Measurements from ENCODE around the gene C1orf198.
A peak's percentile ranks its signal among the peaks of the same experiment; 100 is the strongest.

C1orf198 gene

GRCh38 chr1:230894032-230894431 is 25.7 kb upstream of the C1orf198 start:
- FAIRE-seq, result no peak
- DNase-seq (ENCODE audit: insufficient read length, low spot score), result no peak

- no peak for DNase-seq (ENCODE audit: insufficient read length, low spot score)
- no peak for FAIRE-seq
Measured at GRCh38 chr1:230892018-230892491, 23.7 kb upstream of the C1orf198 start.

DNA sequence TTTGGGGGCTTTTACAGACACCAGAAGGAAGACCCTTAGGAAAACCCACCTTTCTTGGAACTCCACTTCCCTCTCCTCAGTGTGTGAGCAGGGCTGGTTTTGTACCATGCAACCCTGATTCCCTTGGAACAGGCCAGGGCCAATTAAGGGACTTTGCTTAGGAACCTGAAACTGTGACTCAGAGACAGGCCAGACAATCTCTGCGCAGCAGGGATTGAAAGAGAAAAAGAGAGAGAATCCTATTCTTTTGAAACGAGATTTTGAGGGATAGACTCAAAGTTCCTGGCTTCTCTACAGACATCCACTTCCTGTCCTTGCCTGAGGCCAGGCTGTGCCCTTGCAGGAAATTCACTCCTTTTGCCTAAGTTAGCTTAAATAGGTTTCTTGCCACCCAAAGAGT is 23.1 kb upstream of the C1orf198 start:
- DNase-seq (ENCODE audit: insufficient read length, low spot score), result no peak
- FAIRE-seq, result no peak

DNA sequence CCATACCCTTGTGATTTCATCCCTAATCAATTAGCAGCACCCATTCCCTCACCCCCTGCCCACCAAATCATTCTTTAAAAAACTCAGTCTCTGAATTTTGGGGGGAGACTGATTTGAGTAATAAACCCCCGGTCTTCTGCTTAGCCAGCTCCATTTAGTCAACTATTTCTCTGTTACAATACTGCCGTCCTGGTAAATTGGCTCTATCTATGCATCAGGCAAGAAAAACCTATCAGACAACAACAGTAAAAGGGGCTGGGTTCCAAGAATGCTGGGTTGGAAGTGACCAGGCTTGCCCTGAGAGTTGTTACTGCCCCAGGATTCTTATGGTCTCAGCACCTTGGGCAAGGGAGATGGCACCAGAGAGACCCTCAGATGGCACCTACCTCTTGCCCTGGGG is 16.3 kb upstream of the C1orf198 start:
- FAIRE-seq (no peak), DNase-seq (ENCODE audit: insufficient read length, low spot score) (no peak)

DNA sequence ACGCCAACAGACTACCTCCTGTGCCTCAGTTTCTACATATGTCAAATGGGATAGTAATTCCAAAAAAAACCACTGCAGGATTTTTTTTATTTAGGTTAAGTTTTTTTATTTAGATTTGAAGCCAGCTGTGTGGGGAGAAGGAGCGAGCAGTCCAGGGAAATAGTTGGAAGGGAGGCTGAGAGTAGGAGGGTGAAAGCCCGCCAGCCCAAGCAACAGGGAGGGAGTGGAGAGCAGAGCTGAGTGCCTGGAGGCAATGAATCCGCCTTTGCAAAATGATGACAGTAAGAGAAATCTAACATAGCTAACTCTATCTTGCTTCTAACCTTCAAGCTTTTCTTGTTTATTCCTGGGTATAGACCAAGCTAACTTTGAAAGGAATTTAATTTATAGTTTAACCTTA is 15.6 kb upstream of the C1orf198 start:
- DNase-seq (ENCODE audit: insufficient read length, low spot score) (no peak), FAIRE-seq (no peak)

DNA sequence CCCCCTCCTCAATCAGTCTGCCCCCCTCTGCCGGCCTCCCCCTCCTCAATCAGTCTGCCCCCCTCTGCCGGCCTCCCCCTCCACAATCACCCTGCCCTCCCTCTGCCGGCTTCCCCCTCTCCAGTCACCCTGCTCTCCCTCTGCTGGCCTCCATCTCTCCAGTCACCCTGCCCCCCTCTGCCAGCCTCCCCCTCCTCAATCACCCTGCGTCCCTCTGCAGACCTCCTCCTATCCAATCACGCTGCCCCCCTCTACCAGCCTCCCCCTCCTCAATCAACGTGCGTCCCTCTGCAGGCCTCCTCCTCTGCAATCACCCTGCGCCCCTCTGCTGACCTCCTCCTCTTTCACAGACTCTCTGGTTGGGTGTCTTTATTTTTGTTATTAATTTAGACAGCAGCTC is 11.5 kb upstream of the C1orf198 start:
- DNase-seq (ENCODE audit: insufficient read length, low spot score) (no peak), FAIRE-seq (no peak)

GRCh38 chr1:230878591-230878990 is 10.3 kb upstream of the C1orf198 start:
- FAIRE-seq, result no peak
- no peak for DNase-seq (ENCODE audit: insufficient read length, low spot score)

DNA sequence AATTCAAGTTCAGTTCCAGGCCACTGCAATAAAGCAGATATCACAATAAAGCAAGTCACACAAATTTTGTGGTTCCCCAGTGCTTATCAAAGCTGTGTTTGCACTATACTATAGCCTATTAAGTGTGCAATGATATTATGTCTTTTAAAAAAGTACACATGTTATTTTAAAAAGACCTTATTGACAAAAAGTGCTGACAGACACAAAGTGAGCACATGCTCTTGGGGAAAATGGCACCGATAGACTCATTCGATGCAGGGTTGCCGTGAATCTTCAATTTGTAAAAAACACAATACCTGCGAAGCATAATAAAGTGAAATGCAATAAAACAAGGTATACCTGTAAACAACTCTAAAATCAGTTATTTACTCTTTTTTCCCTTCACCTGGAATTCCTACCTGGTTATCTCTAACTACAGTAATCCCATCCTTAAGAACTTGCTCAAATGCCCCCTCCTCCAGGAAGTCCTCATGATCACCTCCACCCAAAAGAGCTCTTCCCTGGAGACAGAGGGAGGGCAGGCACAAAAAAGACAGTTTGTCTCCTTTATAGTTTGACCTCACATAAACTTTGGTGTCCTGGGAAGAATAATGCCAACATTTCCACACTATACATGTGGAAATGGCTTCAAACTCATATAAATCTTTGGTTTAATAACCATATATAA is 9.7 kb upstream of the C1orf198 start:
- no peak for DNase-seq (ENCODE audit: insufficient read length, low spot score)

GRCh38 chr1:230877146-230877923 is 9.0 kb upstream of the C1orf198 start:
- DNase-seq (ENCODE audit: insufficient read length, low spot score), result no peak
- FAIRE-seq, result peak; percentile 23

More for the DNA sequence above, 9.7 kb upstream of the C1orf198 start:
- FAIRE-seq, result no peak

GRCh38 chr1:230876660-230877059 is 8.3 kb upstream of the C1orf198 start:
- FAIRE-seq (no peak), DNase-seq (ENCODE audit: insufficient read length, low spot score) (no peak)

DNA sequence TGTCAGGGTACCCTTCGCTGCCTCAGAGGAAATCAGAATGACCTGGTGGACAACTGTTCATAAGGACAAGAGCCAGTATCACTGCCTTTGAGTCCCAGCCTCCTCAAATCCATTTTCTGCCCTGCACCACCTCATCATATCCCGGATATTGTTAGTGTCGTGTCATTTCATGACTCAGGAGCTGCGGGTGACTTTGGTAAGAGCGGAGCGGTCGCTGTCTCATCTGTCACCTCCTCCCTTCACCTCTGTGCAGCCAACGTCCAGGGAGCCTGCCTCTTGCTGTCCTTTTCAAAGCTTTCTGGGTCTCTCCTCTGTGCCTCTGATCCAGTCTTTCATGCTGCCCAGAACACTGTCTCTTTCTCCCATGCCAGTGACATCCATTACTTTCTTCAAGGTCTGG is 7.0 kb upstream of the C1orf198 start:
- DNase-seq (ENCODE audit: insufficient read length, low spot score), result no peak
- no peak for FAIRE-seq

- DNase-seq (ENCODE audit: insufficient read length, low spot score) (no peak), FAIRE-seq (no peak)
Measured at GRCh38 chr1:230870916-230871315, 2.6 kb upstream of the C1orf198 start.

DNA sequence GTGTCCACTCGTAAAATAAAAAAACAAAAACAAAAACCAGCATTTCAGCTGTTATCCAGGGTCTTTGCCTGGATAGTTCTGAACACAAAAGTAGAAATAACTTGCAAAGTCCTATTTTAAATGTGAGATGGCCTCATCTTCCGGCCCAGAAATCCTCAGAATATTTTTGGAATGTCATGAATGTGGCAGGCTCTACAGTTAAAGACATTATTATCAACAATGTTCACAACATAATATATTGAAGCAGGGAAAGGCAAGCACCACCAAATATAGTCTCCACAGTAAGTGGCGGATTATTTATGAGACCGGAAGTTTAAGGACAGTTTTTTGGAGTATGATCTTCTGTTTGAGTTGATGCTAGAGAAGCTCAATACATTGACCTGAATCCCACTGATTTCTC is 1.2 kb upstream of the C1orf198 start:
- peak; percentile 51 for DNase-seq (ENCODE audit: insufficient read length, low spot score)
- FAIRE-seq, result no peak

DNA sequence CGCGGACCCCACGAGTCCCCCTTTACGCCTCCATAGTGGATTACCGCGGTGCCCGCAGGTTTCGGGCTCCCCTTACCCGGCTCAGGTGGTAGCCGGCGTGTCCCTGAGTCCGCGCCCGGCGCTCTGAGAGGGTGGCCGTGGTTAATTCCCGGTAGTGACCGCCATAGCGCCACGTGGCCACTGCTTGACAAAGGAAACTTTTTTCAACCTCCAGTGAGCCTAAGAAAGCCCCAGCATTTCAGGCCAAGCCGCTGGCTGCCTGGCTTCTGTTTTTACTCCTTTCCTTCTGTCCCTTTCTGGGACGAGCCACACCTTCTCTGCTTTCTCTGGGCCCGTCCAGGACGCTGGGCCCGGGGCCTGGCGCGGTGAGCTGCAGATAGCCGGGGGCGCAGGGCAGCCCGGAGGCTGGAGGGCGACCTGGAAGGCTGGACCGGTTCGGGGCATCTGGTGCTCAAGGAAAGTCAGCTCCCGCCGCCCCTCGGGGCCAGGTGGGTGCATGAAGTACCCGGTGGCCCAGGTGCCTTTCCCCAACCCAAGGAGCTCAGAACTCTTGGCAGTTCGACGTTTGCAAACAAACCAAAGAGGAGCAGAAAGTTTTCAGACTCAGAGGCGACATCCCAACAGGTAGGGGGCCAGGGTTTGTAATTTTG is 540 bp upstream of the C1orf198 start:
- DNase-seq (ENCODE audit: insufficient read length, low spot score) (peak; percentile 51), FAIRE-seq (no peak)

- FAIRE-seq (no peak), DNase-seq (ENCODE audit: insufficient read length, low spot score) (no peak)
Measured at GRCh38 chr1:230867101-230867902, 1.0 kb downstream of the C1orf198 start.

- FAIRE-seq, result no peak
- no peak for DNase-seq (ENCODE audit: insufficient read length, low spot score)
Measured at GRCh38 chr1:230866171-230867070, 1.9 kb downstream of the C1orf198 start.

- FAIRE-seq (no peak), DNase-seq (ENCODE audit: insufficient read length, low spot score) (no peak)
Measured at GRCh38 chr1:230865062-230865817, 3.1 kb downstream of the C1orf198 start.

DNA sequence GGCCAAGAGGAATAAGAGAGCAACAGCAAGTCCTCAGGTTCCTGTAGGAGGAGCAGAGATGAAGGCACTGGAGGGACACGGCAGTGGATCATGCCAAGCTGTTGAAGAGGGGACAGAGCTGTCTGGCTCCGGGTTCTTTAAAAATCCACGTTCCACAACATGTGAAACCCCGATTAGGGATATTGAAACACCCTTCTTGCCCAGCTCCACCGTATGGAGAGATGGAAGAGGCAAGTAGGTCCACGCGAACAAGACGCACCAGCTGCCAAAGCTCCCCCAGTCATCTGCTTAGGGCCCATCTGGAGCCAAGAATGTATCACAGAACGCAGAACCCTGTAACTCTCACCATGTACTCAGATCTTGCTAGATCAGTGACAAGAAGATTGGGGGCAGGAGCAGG is 3.9 kb downstream of the C1orf198 start:
- no peak for DNase-seq (ENCODE audit: insufficient read length, low spot score)
- FAIRE-seq, result no peak

- DNase-seq (ENCODE audit: insufficient read length, low spot score) (no peak), FAIRE-seq (no peak)
Measured at GRCh38 chr1:230863449-230863848, 4.9 kb downstream of the C1orf198 start.

All from HTR-8/SVneo (cell line).